ENCODE results near the gene ITPK1.

The ITPK1 gene

DNA sequence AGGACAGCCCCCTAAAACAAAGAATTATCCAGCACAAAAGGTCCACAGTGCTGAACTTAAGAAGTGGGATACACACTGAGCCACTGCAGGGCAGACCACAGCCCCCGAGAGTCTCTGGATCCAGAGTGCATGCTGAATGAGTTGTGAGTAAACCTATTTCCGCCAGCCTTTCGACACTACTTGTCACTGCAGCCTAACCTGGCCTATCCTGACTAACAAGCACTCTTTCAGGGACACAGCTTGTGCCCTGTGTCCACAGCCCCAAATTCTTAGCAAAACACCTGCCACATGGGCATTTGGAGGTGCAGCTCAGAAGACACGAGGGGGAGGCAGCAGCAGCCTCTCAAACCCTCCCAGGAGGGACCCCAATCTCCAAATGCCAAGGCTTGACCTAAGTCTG, 31.3 kb downstream of the ITPK1 start:
- TF ChIP-seq, protein P1, sequence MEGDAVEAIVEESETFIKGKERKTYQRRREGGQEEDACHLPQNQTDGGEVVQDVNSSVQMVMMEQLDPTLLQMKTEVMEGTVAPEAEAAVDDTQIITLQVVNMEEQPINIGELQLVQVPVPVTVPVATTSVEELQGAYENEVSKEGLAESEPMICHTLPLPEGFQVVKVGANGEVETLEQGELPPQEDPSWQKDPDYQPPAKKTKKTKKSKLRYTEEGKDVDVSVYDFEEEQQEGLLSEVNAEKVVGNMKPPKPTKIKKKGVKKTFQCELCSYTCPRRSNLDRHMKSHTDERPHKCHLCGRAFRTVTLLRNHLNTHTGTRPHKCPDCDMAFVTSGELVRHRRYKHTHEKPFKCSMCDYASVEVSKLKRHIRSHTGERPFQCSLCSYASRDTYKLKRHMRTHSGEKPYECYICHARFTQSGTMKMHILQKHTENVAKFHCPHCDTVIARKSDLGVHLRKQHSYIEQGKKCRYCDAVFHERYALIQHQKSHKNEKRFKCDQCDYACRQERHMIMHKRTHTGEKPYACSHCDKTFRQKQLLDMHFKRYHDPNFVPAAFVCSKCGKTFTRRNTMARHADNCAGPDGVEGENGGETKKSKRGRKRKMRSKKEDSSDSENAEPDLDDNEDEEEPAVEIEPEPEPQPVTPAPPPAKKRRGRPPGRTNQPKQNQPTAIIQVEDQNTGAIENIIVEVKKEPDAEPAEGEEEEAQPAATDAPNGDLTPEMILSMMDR (conservative IDR thresholded peaks at IDR 0.05): no peak
- H3K27ac ChIP-seq: peak overlapping the region; percentile 92

GRCh38 chr14:93083917-93084316, 31.8 kb downstream of the ITPK1 start:
- H3K27ac ChIP-seq: peak overlapping the region; percentile 92
- TF ChIP-seq, protein P1 (conservative IDR thresholded peaks at IDR 0.05): no peak

DNA sequence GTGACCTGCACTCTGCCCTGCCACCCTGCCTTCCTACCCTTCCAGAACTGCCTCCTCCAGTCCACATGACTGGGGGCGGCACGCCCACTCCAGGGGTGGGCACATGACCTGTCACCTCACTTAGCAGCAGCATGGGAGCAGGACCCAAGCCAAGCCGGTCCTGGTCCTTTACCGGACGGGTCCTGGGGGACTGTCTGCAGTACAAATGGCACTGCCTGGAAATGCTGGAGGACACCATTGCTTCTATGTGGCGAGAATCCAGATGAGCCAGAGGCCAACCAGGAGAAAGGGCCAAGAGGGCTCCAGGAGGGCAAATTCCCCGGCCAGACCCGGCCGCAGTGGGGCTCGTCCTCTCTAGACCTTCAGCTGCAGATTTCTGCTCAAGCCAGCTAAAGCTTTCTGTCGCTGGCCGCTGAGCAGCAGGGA, 33.1 kb downstream of the ITPK1 start:
- TF ChIP-seq, protein P1 (conservative IDR thresholded peaks at IDR 0.05): no peak
- no peak overlapping the region for H3K27ac ChIP-seq

DNA sequence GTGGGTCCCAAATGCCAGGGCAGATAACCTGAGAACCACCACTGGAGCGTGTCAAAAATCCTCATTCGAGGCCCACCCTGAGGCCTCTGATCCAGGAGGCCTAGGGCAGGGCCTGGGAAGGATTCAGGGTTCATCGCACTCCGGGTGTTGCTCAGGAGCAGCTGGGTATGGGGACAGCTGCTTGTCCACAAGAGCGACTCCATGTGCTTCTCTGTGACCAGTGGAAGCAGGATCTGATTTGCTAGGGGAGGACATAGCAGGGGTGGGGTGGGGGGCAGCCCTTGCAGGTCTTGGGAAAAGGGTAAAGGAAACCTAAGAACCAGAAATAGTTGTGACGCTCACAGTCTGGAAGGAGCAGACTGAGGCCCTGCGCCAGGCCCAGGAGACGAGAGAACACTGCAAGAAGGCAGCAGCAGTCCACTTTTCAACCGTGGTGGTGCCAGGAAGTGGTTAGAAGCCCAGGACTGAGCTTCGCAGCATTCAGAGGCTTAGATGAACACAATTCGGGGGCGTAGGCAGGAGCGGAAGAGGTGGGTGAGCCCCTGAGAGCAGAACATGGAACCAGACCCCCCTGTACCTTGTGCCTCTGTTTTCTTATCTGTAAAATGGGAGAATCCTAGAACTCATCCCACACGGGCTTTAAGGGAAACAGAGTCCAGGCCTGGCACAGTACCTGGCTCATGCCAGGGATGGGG, 33.7 kb downstream of the ITPK1 start:
- H3K27ac ChIP-seq: peak overlapping the region; percentile 16; the same call in 1 of the 2 replicates
- TF ChIP-seq, protein P1 (conservative IDR thresholded peaks at IDR 0.05): no peak

DNA sequence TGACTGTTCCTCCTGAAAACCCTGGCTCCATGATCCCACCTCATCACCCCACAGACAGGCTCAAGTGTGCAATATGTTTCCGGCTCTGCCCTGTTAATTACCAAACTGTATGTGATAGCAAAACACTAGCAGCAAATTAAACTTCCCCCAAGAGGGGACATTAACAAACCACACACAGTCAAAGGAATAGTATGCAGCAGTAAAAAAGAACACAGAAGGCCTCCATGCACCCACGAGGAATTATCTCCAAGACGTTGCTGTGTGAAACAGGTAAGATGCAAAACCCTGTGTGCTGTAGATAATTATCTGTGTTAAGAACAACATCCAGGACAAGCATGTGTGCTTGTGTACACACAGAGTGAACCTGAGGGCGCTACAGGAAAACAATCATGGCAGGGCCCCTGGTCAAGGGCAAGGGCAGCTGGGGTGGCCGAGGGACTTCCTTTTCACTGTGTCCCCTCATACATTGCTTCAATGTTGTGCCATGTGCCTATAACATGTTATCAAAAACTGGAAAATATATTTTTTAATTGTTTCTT, 35.8 kb downstream of the ITPK1 start:
- no peak overlapping the region for H3K27ac ChIP-seq
- TF ChIP-seq, protein P1 (conservative IDR thresholded peaks at IDR 0.05): no peak

DNA sequence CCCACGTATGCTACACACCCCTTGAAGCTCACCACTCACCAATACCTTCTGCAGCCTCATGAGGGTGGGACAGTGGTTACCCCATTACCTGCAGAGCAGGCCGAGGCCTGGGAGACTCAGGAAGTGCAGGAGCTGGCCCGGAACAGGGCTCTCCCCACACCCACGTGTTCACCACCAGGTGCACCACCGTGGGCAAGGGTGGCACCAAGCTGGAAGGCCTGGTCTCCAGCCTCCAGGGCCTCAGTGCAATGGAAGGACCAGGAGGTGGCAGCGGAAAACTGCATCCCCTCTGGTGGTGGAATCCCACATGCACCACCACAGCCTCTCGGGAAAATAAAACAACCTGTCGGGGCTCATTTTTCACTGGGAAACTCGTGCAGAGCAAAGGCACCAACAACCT, 36.4 kb downstream of the ITPK1 start:
- H3K27ac ChIP-seq: no peak overlapping the region
- TF ChIP-seq, protein P1 (conservative IDR thresholded peaks at IDR 0.05): no peak

DNA sequence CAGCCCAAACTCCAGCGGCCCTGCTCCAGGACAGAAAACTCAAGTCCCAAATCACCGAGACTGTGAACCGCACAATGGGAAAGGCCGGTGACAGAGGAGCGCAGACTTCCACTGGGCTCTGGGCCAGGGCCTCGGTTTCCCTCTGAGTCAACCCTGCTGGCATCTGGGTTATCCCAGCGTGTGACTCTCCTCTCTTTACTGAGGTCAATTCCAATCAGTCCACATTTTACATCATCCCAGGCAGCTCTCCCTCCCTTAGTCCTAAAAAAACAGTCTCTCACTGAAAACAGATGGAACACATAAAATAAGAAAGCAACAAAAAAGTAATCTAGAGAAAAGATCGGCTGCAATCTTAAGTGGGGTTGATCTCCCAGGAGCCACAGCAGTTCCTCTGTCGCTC, 36.9 kb downstream of the ITPK1 start:
- TF ChIP-seq, protein P1 (conservative IDR thresholded peaks at IDR 0.05): no peak
- no peak overlapping the region for H3K27ac ChIP-seq
